ENCODE data around the gene EXOC2.

The EXOC2 gene

DNA sequence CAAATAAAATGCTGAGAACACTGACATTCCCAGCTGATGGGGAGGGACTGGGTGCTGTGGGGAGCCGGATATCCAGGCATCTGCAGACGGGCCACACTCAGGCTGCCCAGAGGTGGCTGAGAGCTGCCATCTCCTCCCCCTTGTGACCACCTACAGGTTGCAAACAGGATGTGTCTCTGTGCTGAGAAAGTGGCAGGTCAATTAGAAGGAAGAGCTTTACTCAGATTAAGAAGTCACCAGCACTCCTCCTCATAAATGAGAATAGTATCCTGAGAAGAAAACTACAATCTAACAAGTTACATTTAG is 99.1 kb downstream of the EXOC2 start:
- no peak overlapping the region for H2AFZ ChIP-seq (ENCODE audit: low read depth, low read length)
- H3K27ac ChIP-seq (ENCODE audit: low read length), result no peak overlapping the region
- no peak overlapping the region for H3K4me2 ChIP-seq (ENCODE audit: insufficient read depth, low read length)
- ATAC-seq (ENCODE audit: insufficient read depth, low read depth), result no peak
- no peaks in the 10 kb centered on the region for H3K27me3 ChIP-seq (ENCODE audit: insufficient read depth, low read length, poor library complexity)
- H3K9ac ChIP-seq (ENCODE audit: low read depth, low read length), result no peak overlapping the region
- no peaks in the 10 kb centered on the region for H3K79me2 ChIP-seq (ENCODE audit: insufficient read depth, low read length)
- no peak for DNase-seq
- H3K9me3 ChIP-seq (ENCODE audit: insufficient read depth, low read length, severe bottlenecking), result no peaks in the 10 kb centered on the region
- H4K20me1 ChIP-seq (ENCODE audit: insufficient read depth, low read length), result no peaks in the 10 kb centered on the region; the same call in 1 of the 2 replicates
- no peak for TF ChIP-seq EZH2 (IDR thresholded peaks at IDR 0.05; ENCODE audit: borderline replicate concordance, low read depth, low read length, severe bottlenecking)
- TF ChIP-seq CTCF (IDR thresholded peaks at IDR 0.05; ENCODE audit: borderline replicate concordance, extremely low read depth, low read length, poor library complexity, severe bottlenecking), result no peak
- no peak overlapping the region for H3K4me3 ChIP-seq (ENCODE audit: low read depth in 1 of 2, low read length in 2 of 2)
- H3K36me3 ChIP-seq (ENCODE audit: insufficient read depth, low read length), result peaks cover 43% of the 10 kb centered on the region
- H3K4me1 ChIP-seq (ENCODE audit: insufficient read depth, low read length), result no peaks in the 10 kb centered on the region

GRCh38 chr6:593139-593906 is 99.6 kb downstream of the EXOC2 start:
- no peaks in the 10 kb centered on the region for H3K9me3 ChIP-seq (ENCODE audit: insufficient read depth, low read length, severe bottlenecking)
- no peak overlapping the region for H3K4me2 ChIP-seq (ENCODE audit: insufficient read depth, low read length)
- no peak overlapping the region for H3K4me3 ChIP-seq (ENCODE audit: low read depth in 1 of 2, low read length in 2 of 2)
- no peak overlapping the region for H2AFZ ChIP-seq (ENCODE audit: low read depth, low read length)
- DNase-seq (peak; percentile 60), ATAC-seq (ENCODE audit: insufficient read depth, low read depth) (peak; percentile 78)
- no peak overlapping the region for H3K9ac ChIP-seq (ENCODE audit: low read depth, low read length)
- H3K27ac ChIP-seq (ENCODE audit: low read length), result no peak overlapping the region
- peaks cover 43% of the 10 kb centered on the region for H3K36me3 ChIP-seq (ENCODE audit: insufficient read depth, low read length)
- no peaks in the 10 kb centered on the region for H3K27me3 ChIP-seq (ENCODE audit: insufficient read depth, low read length, poor library complexity)
- no peak for TF ChIP-seq EZH2 (IDR thresholded peaks at IDR 0.05; ENCODE audit: borderline replicate concordance, low read depth, low read length, severe bottlenecking)
- TF ChIP-seq CTCF (IDR thresholded peaks at IDR 0.05; ENCODE audit: borderline replicate concordance, extremely low read depth, low read length, poor library complexity, severe bottlenecking), result peak; percentile 75
- H3K79me2 ChIP-seq (ENCODE audit: insufficient read depth, low read length), result no peaks in the 10 kb centered on the region
- no peaks in the 10 kb centered on the region for H3K4me1 ChIP-seq (ENCODE audit: insufficient read depth, low read length)
- H4K20me1 ChIP-seq (ENCODE audit: insufficient read depth, low read length), result no peaks in the 10 kb centered on the region; the same call in 1 of the 2 replicates

- no peak overlapping the region for H2AFZ ChIP-seq (ENCODE audit: low read depth, low read length)
- H3K79me2 ChIP-seq (ENCODE audit: insufficient read depth, low read length), result no peaks in the 10 kb centered on the region
- no peak for TF ChIP-seq CTCF (IDR thresholded peaks at IDR 0.05; ENCODE audit: borderline replicate concordance, extremely low read depth, low read length, poor library complexity, severe bottlenecking)
- TF ChIP-seq EZH2 (IDR thresholded peaks at IDR 0.05; ENCODE audit: borderline replicate concordance, low read depth, low read length, severe bottlenecking), result no peak
- no peak overlapping the region for H3K4me3 ChIP-seq (ENCODE audit: low read depth in 1 of 2, low read length in 2 of 2)
- no peak overlapping the region for H3K27ac ChIP-seq (ENCODE audit: low read length)
- H3K36me3 ChIP-seq (ENCODE audit: insufficient read depth, low read length), result peaks cover 28% of the 10 kb centered on the region
- H4K20me1 ChIP-seq (ENCODE audit: insufficient read depth, low read length), result no peaks in the 10 kb centered on the region
- no peak overlapping the region for H3K4me2 ChIP-seq (ENCODE audit: insufficient read depth, low read length)
- DNase-seq (no peak), ATAC-seq (ENCODE audit: insufficient read depth, low read depth) (no peak)
- no peaks in the 10 kb centered on the region; the same call in 1 of the 2 replicates for H3K4me1 ChIP-seq (ENCODE audit: insufficient read depth, low read length)
- no peaks in the 10 kb centered on the region for H3K27me3 ChIP-seq (ENCODE audit: insufficient read depth, low read length, poor library complexity)
- no peaks in the 10 kb centered on the region for H3K9me3 ChIP-seq (ENCODE audit: insufficient read depth, low read length, severe bottlenecking)
- H3K9ac ChIP-seq (ENCODE audit: low read depth, low read length), result no peak overlapping the region
These were observed 103.8 kb downstream of the EXOC2 start for GRCh38 chr6:589090-589489.
